Heart left ventricle (tissue), 16 donors: ENCODE results near the gene CFTR. TPM values are rescaled to one million over a fixed set of nuclear protein-coding genes. Genes with fewer than 3 reads are reported as not detected.

ENCODE experiments used
- ATAC-seq, 4 donors: fragments of 200-7000 bp; cut with Tn5 transposase; one replicate each; pipeline ENCODE4 v1.9.1; 2020 to 2022; ENCODE audit warnings: moderate library complexity in 4 of 4, mild to moderate bottlenecking in 3 of 4, moderate number of reproducible peaks in 1 of 4
- DNase-seq, 5 donors: peaks; one replicate each; pipeline ENCODE4 v3.0.0-alpha.2; 2020
- H3K27ac ChIP-seq, 12 donors: fragments of 200-600 bp; sonication (generic) in 4 of 12; one replicate each; pipeline versions ENCODE4 v1.5.0 to v1.8.0; 2016 to 2022; ENCODE audit warnings: mild to moderate bottlenecking in 2 of 12
- H3K27me3 ChIP-seq, 9 donors: fragments of 200-600 bp; sonication (generic) in 2 of 9; one replicate each; pipeline versions ENCODE4 v1.5.1 to v1.8.0; 2016 to 2022; ENCODE audit warnings: mild to moderate bottlenecking in 3 of 9
- H3K36me3 ChIP-seq, 9 donors: fragments of 200-600 bp; sonication (generic) in 2 of 9; one replicate each; pipeline versions ENCODE4 v1.5.0 to v1.8.0; 2018 to 2022; ENCODE audit warnings: mild to moderate bottlenecking in 2 of 9
- H3K4me1 ChIP-seq, 12 donors: fragments of 200-600 bp; sonication (generic) in 4 of 12; one replicate each; pipeline versions ENCODE4 v1.5.0 to v1.8.0; 2016 to 2022; ENCODE audit warnings: mild to moderate bottlenecking in 3 of 12
- H3K4me3 ChIP-seq, 12 donors: fragments of 200-600 bp; sonication (generic) in 4 of 12; one replicate each; pipeline versions ENCODE4 v1.5.0 to v1.8.0; 2017 to 2022; ENCODE audit warnings: mild to moderate bottlenecking in 9 of 12, moderate library complexity in 4 of 12
- H3K9me3 ChIP-seq, 12 donors: fragments of 200-600 bp; sonication (generic) in 4 of 12; one replicate each; pipeline versions ENCODE4 v1.5.0 to v1.8.0; 2016 to 2022; ENCODE audit warnings: mild to moderate bottlenecking in 1 of 12
- CTCF ChIP-seq, 12 donors: fragments of 200-600 bp; sonication (generic) in 4 of 12; IDR thresholded peaks; one replicate each; pipeline versions ENCODE4 v1.5.0 to v1.8.0; 2018 to 2022; ENCODE audit warnings: antibody characterized with exemption in 12 of 12, mild to moderate bottlenecking in 5 of 12
- POLR2A ChIP-seq, 2 donors: fragments of 450-650 bp; IDR thresholded peaks; one replicate each; pipeline ENCODE4 v1.6.1; 2017; ENCODE audit warnings: antibody characterized with exemption in 2 of 2, mild to moderate bottlenecking in 2 of 2, moderate library complexity in 2 of 2
- WGBS, 4 donors: extraction: QIAGEN DNeasy Blood & Tissue Kit in 2 of 4; methylation state at CpG; one replicate each; pipeline versions ENCODE4 v1.1.5 to v1.1.7; 2013 to 2018; 5-methylcytosine and 5-hydroxymethylcytosine counted together
- intact Hi-C, 10 donors: fragments of 100-400 bp; cut with DNase I; formaldehyde crosslinking; loops; one replicate each; pipeline versions ENCODE4 v1.11.1 to v1.14.2; 2022
- polyA plus RNA-seq, 2 donors: library from polyadenylated mRNA; stranded (reverse); fragments of 200-250 nt; gene quantifications; one replicate each; pipeline ENCODE4 v1.2.3, GENCODE V29; 2013
- total RNA-seq, 9 donors: library from RNA; depleted of rRNA in 2 of 9; stranded (reverse); fragments of >200 nt in 2 of 9; fragmentation: NEBNext Ultra II Directional in 3 of 9; extraction: Animal tissue kit (Norgen Biotek cat#: 25700) in 3 of 9; gene quantifications; one replicate each; pipeline versions ENCODE4 v1.1.0 to v1.2.4, GENCODE V29; 2016 to 2023
- donor health status: ischemic (EF 13 %, LVEDD 7.1; RV severe dilation, severe dysfunction).
- donor health status: healthy with polysubstance abuse.
- donor health status: DM: no; HTN: yes; CAD: no.
- donor health status: DM: no; HTN: no; CAD: no.
- donor health status: ischemic (EF 25% LVEDD 6.9; RV normal size, moderate dysfunction).
- donor health status: ischemic (EF 25% LVEDD 5.7; RV mildly dilated, moderate dysfunction).
- donor health status: healthy.
- donor health status: DM: yes; HTN: yes; CAD: no.
- donor health status: ischemic (EF 35%, LVEDD 5.7; RV mildly dilated, moderate dysfunction).
- donor health status: nonischemic (EF 11% LVEDD 7.7; RV severe dilation, severe dysfunction).
- donor health status: DM: yes; HTN: yes; CAD: no.
- donor health status: PGD.
- donor health status: ischemic (EF 29% LVEDD 5.4; RV normal size, mild dysfunction).
- donor health status: nonischemic (EF 23%, LVEDD 6.1; RV moderate dilation, normal function).

CFTR gene
- total and polyA plus RNA-seq, 11 donors, result 0.04 to 1.3 (median 0.25) TPM

DNA sequence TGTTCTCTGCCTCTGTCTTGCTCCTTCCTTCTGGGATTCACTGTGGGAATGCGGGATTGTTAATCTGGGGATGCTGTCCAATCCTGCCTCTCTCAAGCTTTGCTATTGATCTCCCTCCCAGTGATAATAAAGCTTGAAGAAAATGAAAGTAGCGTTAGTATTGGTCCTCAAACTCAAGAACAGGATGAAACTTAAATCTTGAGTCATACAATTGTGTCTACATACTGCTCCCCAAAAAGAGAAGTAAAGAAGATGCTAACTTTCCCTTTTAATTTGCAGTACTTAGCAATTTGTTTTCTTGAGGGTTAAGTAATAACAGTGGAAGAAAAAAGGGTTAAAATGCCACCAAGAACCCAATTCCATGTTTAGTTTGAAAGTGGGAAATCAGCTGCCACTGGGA is 13.6 kb downstream of the CFTR start:
- Histone ChIP-seq H3K4me1 (no peaks in the 10 kb centered on the region), H3K27ac (no peak overlapping the region), H3K9me3 (no peaks in the 10 kb centered on the region), H3K27me3 (no peaks in the 10 kb centered on the region), H3K36me3 (no peaks in the 10 kb centered on the region), H3K4me3 (no peak overlapping the region)
- TF ChIP-seq CTCF (IDR thresholded peaks at IDR 0.05), result no peak
- no peak for TF ChIP-seq POLR2A (IDR thresholded peaks at IDR 0.05)
- no peak for ATAC-seq
- no peak for DNase-seq
- intact Hi-C loops, result no loop called here
- 83 to 88% (median 84%) methylated on average over 2 of the region's 2 CpGs for WGBS, 4 donors

DNA sequence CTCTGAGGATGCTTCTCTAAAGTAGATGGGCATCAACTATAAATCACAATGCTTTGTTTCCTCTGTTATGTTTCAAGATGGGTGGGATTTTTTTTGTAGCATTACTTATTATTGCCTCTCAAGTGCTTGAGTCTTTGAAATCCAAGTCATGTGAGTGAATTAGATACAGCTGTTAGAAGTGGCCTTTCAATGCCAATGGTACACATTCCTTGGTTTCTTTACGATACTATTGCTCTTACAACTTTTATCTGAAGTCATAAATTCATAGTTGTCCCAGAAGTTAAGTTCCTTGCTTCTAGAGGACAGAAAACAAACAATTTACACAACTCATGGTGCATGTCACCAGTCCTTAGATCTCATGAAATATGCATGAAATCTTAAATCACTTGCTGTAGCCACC is 15.5 kb downstream of the CFTR start:
- no peak for DNase-seq
- Histone ChIP-seq H3K36me3 (no peaks in the 10 kb centered on the region), H3K27me3 (no peaks in the 10 kb centered on the region), H3K9me3 (no peaks in the 10 kb centered on the region), H3K27ac (no peak overlapping the region), H3K4me1 (no peaks in the 10 kb centered on the region), H3K4me3 (no peak overlapping the region)
- WGBS, 4 donors, result 65 to 82% (median 73%) methylated on average over 1 of the region's 1 CpG
- ATAC-seq, result no peak
- intact Hi-C loops, result no loop called here
- no peak for TF ChIP-seq CTCF (IDR thresholded peaks at IDR 0.05)
- no peak for TF ChIP-seq POLR2A (IDR thresholded peaks at IDR 0.05)

DNA sequence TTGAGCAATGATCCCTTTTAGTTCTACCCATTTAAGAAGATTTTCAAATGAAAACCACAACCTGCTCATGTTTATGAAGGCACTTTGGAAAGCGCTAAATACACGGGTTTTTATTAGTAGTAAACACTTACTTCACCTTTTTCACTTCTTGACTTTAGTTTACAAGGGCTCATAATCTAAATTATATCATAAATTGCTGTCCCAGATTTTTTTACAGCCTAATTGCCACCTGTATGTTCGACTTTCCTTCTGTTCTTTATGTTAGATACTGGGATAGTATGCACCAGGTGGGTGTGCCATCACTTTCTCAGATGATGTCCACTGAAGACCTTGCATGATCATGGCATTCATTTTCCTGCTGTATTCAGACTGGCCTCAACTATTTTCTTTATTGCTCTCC is 22.5 kb downstream of the CFTR start:
- 72 to 80% (median 76%) methylated on average over 3 of the region's 3 CpGs for WGBS, 4 donors
- no peak for TF ChIP-seq CTCF (IDR thresholded peaks at IDR 0.05)
- no peak for TF ChIP-seq POLR2A (IDR thresholded peaks at IDR 0.05)
- Histone ChIP-seq H3K9me3 (no peaks in the 10 kb centered on the region), H3K4me1 (no peaks in the 10 kb centered on the region), H3K36me3 (no peaks in the 10 kb centered on the region), H3K4me3 (no peak overlapping the region), H3K27me3 (no peaks in the 10 kb centered on the region), H3K27ac (no peak overlapping the region)
- no peak for DNase-seq
- no peak for ATAC-seq
- intact Hi-C loops, result loop anchor here in 1 of 10 donors (10.0 kb wide), 1 partner anchor 962 kb away; no protein-coding TSS in a partner anchor

GRCh38 chr7:117505238-117505637 is 25.4 kb downstream of the CFTR start:
- TF ChIP-seq POLR2A (IDR thresholded peaks at IDR 0.05) (no peak), CTCF (IDR thresholded peaks at IDR 0.05) (no peak)
- H3K36me3 ChIP-seq, result no peaks in the 10 kb centered on the region
- DNase-seq, result no peak
- no peaks in the 10 kb centered on the region for H3K4me1 ChIP-seq
- no peaks in the 10 kb centered on the region for H3K27me3 ChIP-seq
- 69 to 75% (median 70%) methylated on average over 3 of the region's 3 CpGs for WGBS, 4 donors
- H3K9me3 ChIP-seq, result no peaks in the 10 kb centered on the region
- intact Hi-C loops, result loop anchor here in 1 of 10 donors (10.0 kb wide), 1 partner anchor 960 kb away; no protein-coding TSS in a partner anchor
- ATAC-seq, result no peak
- H3K4me3 ChIP-seq, result no peak overlapping the region
- H3K27ac ChIP-seq, result no peak overlapping the region
